ENCODE data around the gene CNTNAP2.

The CNTNAP2 gene

DNA sequence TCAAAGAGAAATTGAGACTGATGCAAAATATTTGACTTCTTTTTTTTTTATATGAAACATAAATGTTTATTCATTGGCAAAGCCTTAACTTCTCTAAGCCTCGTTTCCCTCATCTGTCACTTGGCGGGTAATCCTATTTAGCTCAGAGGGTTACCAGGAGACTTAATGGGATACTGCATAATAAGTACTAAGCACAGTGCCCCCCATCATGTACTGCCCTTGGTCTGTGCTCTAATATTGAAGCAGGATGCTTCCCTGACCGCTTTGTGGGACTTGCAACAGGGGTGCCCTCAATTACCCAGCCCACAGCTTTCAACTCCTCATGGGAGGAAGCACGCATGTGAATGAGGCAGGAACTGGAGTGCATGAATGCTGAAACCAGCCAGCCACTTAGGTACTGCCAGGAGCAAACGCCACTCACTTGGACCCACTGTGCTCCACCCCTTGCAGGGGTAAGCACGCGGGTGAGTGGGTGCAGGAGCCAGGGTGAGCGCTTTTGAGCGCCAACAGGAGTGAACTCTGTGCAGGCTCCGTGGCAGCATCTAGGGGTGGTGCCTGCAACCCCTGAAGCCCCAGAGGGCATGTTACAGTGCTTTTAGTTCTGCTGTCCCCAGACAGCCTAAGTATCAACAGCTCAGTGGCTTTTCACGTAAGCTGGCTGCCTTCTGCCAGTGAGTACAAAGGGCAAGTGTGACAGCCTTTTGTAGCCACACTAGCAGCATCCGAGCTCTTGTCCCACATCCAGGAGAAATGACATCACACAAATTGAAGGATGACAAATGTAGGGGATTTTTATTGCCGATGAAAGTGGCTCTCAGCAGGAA, 2264.2 kb downstream of the CNTNAP2 start:
- TF ChIP-seq, protein P1, sequence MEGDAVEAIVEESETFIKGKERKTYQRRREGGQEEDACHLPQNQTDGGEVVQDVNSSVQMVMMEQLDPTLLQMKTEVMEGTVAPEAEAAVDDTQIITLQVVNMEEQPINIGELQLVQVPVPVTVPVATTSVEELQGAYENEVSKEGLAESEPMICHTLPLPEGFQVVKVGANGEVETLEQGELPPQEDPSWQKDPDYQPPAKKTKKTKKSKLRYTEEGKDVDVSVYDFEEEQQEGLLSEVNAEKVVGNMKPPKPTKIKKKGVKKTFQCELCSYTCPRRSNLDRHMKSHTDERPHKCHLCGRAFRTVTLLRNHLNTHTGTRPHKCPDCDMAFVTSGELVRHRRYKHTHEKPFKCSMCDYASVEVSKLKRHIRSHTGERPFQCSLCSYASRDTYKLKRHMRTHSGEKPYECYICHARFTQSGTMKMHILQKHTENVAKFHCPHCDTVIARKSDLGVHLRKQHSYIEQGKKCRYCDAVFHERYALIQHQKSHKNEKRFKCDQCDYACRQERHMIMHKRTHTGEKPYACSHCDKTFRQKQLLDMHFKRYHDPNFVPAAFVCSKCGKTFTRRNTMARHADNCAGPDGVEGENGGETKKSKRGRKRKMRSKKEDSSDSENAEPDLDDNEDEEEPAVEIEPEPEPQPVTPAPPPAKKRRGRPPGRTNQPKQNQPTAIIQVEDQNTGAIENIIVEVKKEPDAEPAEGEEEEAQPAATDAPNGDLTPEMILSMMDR (conservative IDR thresholded peaks at IDR 0.05; ENCODE audit: low read depth, low read length), result no peak

DNA sequence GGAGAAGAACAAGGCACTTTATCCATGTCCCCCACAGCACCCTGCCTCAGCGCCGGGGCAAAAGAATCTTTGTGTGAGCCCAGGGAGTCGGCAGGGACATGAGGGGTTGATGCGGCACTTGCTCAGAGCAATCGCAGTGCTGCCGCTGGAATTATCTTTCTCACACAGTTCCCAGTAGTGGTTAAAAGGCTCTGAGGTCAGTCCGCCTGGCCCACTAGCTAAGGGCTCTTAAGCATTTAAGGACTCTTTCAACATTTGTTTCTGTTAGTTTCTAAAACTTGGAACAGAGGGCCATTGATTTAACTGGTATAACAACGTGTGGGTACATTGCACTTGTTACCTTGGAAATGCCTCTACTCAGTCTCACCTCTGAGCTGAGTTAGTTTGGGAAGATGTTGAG, 2266.0 kb downstream of the CNTNAP2 start:
- TF ChIP-seq, protein P1 (conservative IDR thresholded peaks at IDR 0.05; ENCODE audit: low read depth, low read length), result no peak
- no peak overlapping the region for H3K4me3 ChIP-seq (ENCODE audit: low read depth, low read length)
- no peak for DNase-seq (ENCODE audit: low read depth)

More for the DNA sequence above, 2264.2 kb downstream of the CNTNAP2 start:
- H3K4me3 ChIP-seq (ENCODE audit: low read depth, low read length), result no peak overlapping the region
- DNase-seq (ENCODE audit: low read depth), result no peak

GRCh38 chr7:148383651-148384050, 2267.1 kb downstream of the CNTNAP2 start:
- TF ChIP-seq, protein P1 (conservative IDR thresholded peaks at IDR 0.05; ENCODE audit: low read depth, low read length), result no peak
- H3K4me3 ChIP-seq (ENCODE audit: low read depth, low read length), result no peak overlapping the region
- DNase-seq (ENCODE audit: low read depth), result no peak

GRCh38 chr7:148385009-148385682, 2268.5 kb downstream of the CNTNAP2 start:
- no peak for DNase-seq (ENCODE audit: low read depth)
- TF ChIP-seq, protein P1 (conservative IDR thresholded peaks at IDR 0.05; ENCODE audit: low read depth, low read length), result no peak
- no peak overlapping the region for H3K4me3 ChIP-seq (ENCODE audit: low read depth, low read length)

- TF ChIP-seq, protein P1 (conservative IDR thresholded peaks at IDR 0.05; ENCODE audit: low read depth, low read length), result no peak
- no peak for DNase-seq (ENCODE audit: low read depth)
- no peak overlapping the region for H3K4me3 ChIP-seq (ENCODE audit: low read depth, low read length)
Observed at GRCh38 chr7:148390381-148390780, 2273.8 kb downstream of the CNTNAP2 start.

DNA sequence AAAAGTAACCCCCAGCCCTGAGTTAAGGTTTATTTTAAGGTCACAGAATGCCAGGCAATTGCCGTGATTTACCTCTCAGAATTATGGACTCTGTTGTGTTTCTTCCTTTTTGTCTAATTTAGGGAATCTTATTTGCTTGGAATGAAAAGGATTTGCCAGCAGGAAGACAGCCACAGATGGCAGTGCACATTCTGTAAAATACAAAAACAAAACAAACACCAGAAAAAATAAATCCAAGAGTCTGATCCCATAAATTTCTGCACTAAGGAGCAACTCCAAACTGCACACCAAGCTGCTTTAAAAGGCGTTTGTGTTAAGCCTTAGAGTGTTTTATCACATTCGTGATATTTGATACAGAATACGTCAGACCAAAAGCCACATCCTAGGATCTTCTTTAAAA, 2275.0 kb downstream of the CNTNAP2 start:
- DNase-seq (ENCODE audit: low read depth), result no peak
- TF ChIP-seq, protein P1 (conservative IDR thresholded peaks at IDR 0.05; ENCODE audit: low read depth, low read length), result no peak
- H3K4me3 ChIP-seq (ENCODE audit: low read depth, low read length), result no peak overlapping the region

Measured in choroid plexus epithelial cell (primary cell).